HG03342 (cell line): Measurements from ENCODE around the gene ITGAL.

ENCODE experiments used
- ATAC-seq: cut with Tn5 transposase; IDR thresholded peaks from one replicate; pipeline ENCODE4 v1.9.1; 2021; ENCODE audit warnings: mild to moderate bottlenecking, moderate library complexity; ENCODE audit not compliant: unreplicated experiment

ITGAL gene

DNA sequence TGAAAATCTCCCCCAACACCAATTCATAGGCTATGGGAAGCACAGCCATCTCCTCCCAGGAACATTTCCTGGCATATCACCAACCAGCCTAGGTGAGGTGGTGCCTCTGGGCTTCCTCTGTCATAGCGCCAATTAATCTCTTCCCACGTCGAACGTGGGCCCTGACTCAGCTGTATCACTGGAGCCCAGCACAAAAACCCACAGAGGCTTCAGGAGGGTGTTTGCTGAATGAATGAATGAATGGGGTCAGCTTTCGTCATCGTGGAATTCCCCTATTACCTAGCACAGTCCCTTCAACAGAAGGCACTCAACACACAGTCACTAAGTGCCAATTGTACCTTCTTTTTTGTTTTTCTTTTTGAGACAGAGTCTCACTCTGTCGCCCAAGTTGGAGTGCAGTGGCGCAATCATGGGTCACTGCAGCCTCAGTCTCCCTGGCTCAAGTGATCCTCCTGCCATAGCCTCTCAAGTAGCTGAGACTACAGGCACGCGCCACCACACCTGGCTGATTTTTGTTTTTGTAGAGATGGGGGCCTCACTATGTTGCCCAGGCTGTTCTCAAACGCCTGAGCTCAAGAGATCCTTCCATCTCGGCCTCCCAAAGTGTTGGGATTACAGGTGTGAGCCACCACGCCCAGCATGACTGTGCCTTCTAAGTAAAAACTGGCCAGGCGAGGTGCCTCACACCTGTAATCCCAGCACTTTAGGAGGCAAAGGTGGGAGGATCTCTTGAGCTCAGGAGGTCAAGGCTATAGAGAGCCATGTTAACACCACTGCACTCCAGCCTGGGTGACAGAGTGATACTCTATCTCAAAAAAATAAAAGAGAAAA, 94.8 kb downstream of the ITGAL start:
- ATAC-seq: no peak

DNA sequence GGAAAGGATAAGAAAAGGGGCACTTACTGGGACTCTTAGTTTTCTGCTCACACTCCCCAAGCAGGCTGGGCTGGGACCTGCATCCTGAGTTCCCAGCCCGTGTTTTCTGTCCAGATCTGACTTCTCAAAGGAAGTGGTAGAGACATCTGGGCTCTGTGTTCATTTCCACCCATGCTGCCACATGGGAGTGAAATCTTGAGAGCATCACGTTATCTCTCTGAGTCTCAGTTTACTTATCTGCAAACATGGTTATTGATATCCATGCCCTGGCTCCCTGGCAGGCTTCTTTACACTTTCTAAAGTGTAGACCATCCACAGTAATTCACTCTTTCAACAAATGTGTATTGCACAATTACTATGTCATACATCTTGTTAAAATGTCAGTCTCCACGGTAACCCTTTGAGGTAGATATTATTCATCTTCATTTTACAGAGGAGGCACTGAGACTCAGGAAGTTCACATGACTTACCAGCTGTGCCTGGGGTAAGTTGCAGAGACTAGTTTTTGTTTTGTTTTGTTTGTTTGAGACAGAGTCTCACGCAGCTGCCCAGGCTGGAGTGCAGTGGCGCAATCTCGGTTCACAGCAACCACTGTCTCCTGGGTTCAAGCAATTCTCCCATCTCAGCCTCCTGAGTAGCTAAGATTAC, 95.6 kb downstream of the ITGAL start:
- ATAC-seq: no peak

DNA sequence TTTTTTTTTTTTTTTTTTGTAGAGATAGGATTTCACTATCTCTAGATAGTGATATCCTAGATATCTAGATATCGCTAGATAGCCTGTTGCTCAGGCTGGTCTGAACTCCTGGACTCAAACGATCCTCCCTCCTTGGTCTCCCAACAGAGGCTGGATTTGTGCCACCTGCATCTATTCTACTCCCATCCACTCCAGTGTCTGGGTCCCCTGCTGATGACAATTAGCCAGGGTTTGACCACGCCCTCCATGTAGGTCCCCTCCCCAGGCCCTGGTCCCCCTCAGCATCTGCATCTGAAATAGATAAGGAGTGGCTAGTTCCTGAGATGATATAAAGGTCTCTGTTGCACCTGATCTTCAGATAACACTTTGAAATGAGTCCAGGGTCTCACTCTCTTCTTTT, 96.7 kb downstream of the ITGAL start:
- no peak for ATAC-seq

DNA sequence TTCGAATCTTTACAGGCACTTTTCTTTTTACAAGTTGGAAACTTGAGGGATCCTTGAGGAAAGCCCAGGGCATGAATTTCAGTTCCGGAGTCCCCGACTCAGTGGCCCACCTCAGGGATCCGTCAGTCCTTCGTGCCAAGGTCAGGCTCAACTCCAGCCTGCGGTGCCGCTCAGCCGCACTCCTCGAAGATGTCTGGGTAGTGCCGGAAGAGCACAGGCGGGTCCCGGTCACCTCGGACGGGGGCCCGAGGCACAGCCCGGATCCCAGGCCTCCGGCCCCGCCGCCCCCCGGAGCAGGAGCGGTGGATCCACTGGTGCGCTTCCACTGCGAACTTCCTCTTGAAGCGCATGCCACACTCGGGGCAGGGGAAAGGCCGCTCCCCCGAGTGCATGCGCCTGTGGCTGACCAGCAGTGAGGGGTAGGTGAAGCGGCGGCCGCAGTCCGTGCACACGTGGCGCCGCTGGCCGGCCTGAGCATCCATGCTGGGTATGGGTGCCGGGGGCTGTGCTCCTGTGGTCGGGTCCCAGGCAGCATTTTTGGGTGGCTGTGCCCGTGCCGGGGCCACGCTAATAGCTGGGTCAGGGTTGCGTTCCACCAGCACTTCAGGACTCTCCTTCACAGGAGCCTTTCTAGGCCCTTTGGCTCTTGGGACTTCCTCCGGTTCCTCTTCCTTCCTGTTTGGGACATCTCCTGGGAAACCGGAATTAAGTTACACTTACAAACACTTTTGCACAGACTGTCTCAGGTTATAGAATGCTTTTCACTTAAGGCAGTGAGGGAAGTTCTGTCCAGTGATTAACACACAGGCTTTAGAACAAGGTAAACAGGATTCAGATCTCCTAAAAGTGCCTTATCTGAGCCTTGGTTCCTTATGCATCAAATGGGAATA, 97.4 kb downstream of the ITGAL start:
- no peak for ATAC-seq

DNA sequence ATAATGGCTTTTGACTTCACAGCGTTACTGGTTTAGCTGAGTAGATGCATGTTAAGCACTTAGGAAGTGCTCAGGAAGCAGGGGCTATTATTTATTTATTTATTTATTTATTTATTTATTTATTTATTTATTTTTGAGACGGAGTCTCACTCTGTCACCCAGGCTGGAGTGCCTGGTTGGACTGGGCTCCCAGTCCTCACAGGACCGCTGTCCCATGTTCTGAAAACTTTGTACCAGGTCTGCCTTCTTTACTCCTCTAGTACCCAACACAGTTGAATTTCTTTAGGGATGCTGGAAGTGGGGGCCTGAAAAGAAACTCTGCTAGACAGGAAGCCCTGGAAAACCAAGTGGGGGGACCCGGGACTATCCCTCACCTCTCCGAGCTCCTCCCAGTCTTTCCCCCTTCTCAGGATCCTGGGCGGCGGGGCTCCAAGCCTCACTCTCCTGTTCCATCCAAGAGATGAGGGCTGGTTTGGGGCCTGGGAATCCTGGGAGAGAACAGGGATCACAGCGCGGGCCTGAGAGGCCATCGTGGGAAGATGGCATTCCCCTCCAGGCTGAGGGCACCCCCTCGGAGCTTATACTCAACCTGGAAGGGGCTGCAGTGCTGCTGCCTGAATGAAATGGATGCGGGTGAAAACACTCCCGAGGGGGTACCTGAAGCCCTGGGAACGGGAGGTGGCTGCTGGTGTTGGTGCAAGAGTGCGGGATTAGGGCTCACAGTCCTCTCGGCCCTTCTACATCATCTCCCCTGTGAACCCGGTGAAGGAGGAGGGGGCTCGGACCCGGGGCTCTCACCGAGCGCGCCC, 98.3 kb downstream of the ITGAL start:
- no peak for ATAC-seq

DNA sequence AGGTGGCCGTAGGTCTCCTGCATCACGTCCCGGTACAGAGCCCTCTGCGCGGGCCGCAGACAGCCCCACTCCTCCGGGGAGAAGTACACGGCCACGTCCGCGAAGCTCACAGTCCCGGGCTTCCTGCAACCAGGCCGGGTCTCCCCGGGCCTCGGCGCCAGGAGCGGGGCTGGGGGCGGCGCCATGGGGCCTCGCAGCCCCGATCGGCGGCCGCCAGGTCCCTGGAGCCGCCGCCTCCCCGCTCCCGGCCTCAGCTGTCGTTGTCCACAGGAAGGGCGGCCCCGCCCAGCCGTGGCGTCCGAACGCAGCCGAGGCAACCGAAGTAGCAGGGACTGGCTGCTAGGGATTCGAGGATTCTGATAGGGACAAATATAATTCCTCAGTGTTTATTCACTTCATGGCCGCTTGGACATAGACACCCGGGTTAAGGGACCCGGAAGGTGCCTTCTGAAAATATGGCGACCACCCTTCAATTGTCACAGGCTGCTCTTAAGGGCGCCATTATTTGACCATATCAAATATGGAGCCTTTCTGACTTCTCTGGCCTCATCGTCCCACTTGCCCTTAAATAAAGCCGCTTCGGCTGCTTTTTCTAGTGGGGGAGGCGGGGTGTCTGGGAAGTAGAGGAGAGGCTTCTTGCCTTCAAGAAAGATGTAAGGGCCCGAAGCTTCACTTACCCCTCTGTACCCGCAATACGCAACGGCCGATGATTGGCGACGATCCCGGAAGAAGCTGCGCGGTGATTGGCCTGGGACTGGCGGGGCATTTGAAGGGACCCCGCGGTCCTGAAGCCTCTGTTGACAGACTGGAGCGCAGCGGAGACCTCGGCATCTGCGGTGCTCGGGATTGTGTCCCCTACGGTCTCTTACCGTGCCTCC, 99.1 kb downstream of the ITGAL start, which contains the start of gene ZNF688:
ZNF688 (minus strand) TSS at position 270 of the 878 bp plus-strand sequence; CDS start at position 185, 85 bp downstream.
- peak; percentile 61 for ATAC-seq
